Measurements from ENCODE around the gene CHRDL2. TPM values are rescaled to one million over a fixed set of nuclear protein-coding genes. Genes with fewer than 3 reads are reported as not detected.

CHRDL2 gene
- total RNA-seq, 1 experiment from 2014 or later = 7.7 TPM

DNA sequence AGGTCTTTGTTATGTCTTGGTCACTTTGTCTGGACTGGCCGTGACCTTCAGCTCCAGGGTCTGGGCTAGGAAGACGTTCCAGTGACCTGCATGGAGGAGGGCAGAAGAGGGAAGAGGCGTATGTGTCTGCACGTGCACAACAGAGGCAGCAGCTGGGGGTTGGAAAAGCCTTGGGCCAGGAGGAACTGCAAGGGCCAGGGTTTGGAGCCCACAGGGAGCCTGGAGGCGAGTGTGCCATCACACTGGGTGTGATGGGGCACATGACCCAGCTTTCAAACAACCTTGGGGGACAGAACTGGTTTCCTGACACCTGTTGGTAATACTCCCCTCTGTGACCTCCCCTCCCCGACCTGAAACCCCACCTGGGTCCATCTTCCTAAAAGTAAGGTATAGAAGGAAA lies 34.7 kb downstream of the CHRDL2 start:
- intact Hi-C loops (cut with micrococcal nuclease; ENCODE audit: unreplicated experiment) = no loop called here
- CTCF ChIA-PET = no interaction called here

DNA sequence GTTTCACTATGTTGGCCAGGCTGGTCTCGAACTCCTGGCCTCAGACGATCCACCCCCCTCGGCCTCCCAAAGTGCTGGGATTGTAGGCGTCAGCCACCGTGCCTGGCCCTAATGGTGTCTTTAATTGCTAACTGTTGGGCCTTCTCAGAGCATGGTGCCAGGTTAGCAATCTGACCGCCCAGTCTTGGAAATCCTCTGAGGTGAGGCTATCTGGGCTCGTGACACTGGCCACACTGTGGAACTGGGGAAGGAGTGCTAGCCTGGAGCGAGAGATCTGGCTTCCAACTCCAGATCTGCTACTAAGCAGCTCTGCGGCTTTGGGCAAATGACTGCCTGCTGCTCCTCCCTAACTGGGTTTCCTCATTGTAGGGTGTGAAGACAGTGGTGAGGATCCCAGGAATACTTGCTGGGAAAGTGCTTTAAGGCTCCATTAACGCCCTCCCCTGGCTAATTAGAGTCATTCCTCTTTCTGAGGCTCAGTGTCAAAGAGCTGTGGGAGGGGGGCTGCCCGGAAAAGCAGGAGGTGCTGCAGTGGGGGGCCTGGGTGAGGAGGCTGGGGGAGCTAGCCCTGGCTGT lies 35.4 kb downstream of the CHRDL2 start:
- no peak overlapping the region for H3K4me3 ChIP-seq (ENCODE audit: low read depth, low read length, poor library complexity, severe bottlenecking)
- intact Hi-C loops (cut with micrococcal nuclease; ENCODE audit: unreplicated experiment) = no loop called here
- H3K27me3 ChIP-seq (replicated peaks; ENCODE audit: insufficient read depth, low read depth, low read length, poor library complexity) = no peaks in the 10 kb centered on the region
- ChIA-PET CTCF (no interaction called here), POLR2A (ENCODE audit: low non-redundant PET) (no interaction called here)
- H3K4me1 ChIP-seq (ENCODE audit: insufficient read depth, low read length, poor library complexity, severe bottlenecking) = no peaks in the 10 kb centered on the region
- no peak overlapping the region for H3K27ac ChIP-seq (ENCODE audit: low read depth, low read length, poor library complexity, severe bottlenecking)
- H3K36me3 ChIP-seq (ENCODE audit: insufficient read depth, low read length, poor library complexity, severe bottlenecking) = no peaks in the 10 kb centered on the region
- no peak for DNase-seq (ENCODE audit: low spot score)
- TF ChIP-seq, protein P1, sequence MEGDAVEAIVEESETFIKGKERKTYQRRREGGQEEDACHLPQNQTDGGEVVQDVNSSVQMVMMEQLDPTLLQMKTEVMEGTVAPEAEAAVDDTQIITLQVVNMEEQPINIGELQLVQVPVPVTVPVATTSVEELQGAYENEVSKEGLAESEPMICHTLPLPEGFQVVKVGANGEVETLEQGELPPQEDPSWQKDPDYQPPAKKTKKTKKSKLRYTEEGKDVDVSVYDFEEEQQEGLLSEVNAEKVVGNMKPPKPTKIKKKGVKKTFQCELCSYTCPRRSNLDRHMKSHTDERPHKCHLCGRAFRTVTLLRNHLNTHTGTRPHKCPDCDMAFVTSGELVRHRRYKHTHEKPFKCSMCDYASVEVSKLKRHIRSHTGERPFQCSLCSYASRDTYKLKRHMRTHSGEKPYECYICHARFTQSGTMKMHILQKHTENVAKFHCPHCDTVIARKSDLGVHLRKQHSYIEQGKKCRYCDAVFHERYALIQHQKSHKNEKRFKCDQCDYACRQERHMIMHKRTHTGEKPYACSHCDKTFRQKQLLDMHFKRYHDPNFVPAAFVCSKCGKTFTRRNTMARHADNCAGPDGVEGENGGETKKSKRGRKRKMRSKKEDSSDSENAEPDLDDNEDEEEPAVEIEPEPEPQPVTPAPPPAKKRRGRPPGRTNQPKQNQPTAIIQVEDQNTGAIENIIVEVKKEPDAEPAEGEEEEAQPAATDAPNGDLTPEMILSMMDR (conservative IDR thresholded peaks at IDR 0.05; ENCODE audit: low read depth, low read length) = no peak
- no peak for TF ChIP-seq EZH2 (IDR thresholded peaks at IDR 0.05; ENCODE audit: borderline replicate concordance, low read depth, low read length, poor library complexity, severe bottlenecking)
- no TSS peak for BruUV-seq (replicated peaks)
- no peaks in the 10 kb centered on the region for H3K9me3 ChIP-seq (ENCODE audit: low read depth, low read length, poor library complexity, severe bottlenecking)

More for the DNA sequence above, 34.7 kb downstream of the CHRDL2 start:
- no peak overlapping the region for H3K4me3 ChIP-seq (ENCODE audit: low read depth, low read length, poor library complexity, severe bottlenecking)
- DNase-seq (ENCODE audit: low spot score) = no peak
- BruUV-seq (replicated peaks) = no TSS peak
- no peaks in the 10 kb centered on the region for H3K27me3 ChIP-seq (replicated peaks; ENCODE audit: insufficient read depth, low read depth, low read length, poor library complexity)
- no peak overlapping the region for H3K27ac ChIP-seq (ENCODE audit: low read depth, low read length, poor library complexity, severe bottlenecking)
- H3K4me1 ChIP-seq (ENCODE audit: insufficient read depth, low read length, poor library complexity, severe bottlenecking) = no peaks in the 10 kb centered on the region
- H3K9me3 ChIP-seq (ENCODE audit: low read depth, low read length, poor library complexity, severe bottlenecking) = no peaks in the 10 kb centered on the region
- POLR2A ChIA-PET (ENCODE audit: low non-redundant PET) = no interaction called here
- no peaks in the 10 kb centered on the region for H3K36me3 ChIP-seq (ENCODE audit: insufficient read depth, low read length, poor library complexity, severe bottlenecking)
- no peak for TF ChIP-seq EZH2 (IDR thresholded peaks at IDR 0.05; ENCODE audit: borderline replicate concordance, low read depth, low read length, poor library complexity, severe bottlenecking)
- TF ChIP-seq, protein P1 (conservative IDR thresholded peaks at IDR 0.05; ENCODE audit: low read depth, low read length) = no peak

DNA sequence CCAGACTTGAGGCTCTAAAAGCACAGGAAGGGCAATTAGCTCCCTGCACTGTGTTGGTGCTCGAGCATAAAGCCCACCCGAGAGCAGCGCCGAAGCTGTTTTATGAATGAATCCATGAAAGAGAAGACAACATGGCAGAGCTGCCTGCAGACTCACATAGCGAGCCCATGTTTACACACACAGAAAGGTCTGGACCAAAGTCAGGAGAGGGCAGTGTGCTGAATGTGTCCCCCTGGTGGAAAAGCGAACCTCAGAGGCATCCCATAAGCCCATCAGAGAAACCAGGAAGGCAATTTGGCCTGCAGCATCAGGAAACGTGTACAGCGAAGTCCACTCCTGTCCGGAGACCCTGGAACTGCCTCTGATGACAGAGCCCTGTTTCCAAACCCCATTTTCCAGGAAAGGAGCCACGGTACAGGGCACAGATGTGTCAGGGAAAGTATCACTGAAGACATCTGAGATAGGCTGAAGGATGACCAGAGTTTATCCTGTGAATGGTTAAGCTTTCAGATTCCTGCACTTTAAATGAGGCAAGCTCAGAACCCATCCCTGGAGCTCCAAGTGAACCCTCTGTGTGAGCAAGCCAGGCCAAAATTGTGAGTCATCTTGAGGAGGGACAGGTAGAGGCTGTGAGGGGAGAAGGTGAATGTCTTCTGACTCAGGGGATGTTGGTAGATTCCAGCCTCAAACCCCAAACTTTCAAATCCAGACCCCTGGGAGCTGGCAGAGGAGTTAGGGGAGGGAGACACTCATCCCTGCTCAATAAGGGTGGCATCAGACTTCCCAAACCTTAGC lies 36.9 kb downstream of the CHRDL2 start:
- Histone ChIP-seq H3K27ac (ENCODE audit: low read depth, low read length, poor library complexity, severe bottlenecking) (no peak overlapping the region), H3K27me3 (replicated peaks; ENCODE audit: insufficient read depth, low read depth, low read length, poor library complexity) (no peaks in the 10 kb centered on the region), H3K4me1 (ENCODE audit: insufficient read depth, low read length, poor library complexity, severe bottlenecking) (no peaks in the 10 kb centered on the region), H3K36me3 (ENCODE audit: insufficient read depth, low read length, poor library complexity, severe bottlenecking) (no peaks in the 10 kb centered on the region), H3K9me3 (ENCODE audit: low read depth, low read length, poor library complexity, severe bottlenecking) (no peaks in the 10 kb centered on the region), H3K4me3 (ENCODE audit: low read depth, low read length, poor library complexity, severe bottlenecking) (no peak overlapping the region)
- BruUV-seq (replicated peaks) = no TSS peak
- TF ChIP-seq, protein P1 (conservative IDR thresholded peaks at IDR 0.05; ENCODE audit: low read depth, low read length) = 0 out of 2 replicates have a peak, but pooled peaks have one; percentile 19
- TF ChIP-seq EZH2 (IDR thresholded peaks at IDR 0.05; ENCODE audit: borderline replicate concordance, low read depth, low read length, poor library complexity, severe bottlenecking) = no peak
- intact Hi-C loops (cut with micrococcal nuclease; ENCODE audit: unreplicated experiment) = no loop called here
- DNase-seq (ENCODE audit: low spot score) = no peak
- POLR2A ChIA-PET (ENCODE audit: low non-redundant PET) = no interaction called here
- CTCF ChIA-PET = no interaction called here

Measured in A673 (cell line).